ENCODE data around the gene CD82. TPM values are rescaled to one million over a fixed set of nuclear protein-coding genes. Genes with fewer than 3 reads are reported as not detected.

The CD82 gene
- total and polyA plus RNA-seq, 12 donors, result 18.5 to 70.4 (median 35.2) TPM

GRCh38 chr11:44622190-44622650, 56.8 kb downstream of the CD82 start:
- intact Hi-C loops (cut with DNase I), result loop anchor here (1.0 to 10.0 kb wide), 8 partner anchors 103 to 485 kb away; partner anchors contain the start of gene TSPAN18 (in 4 of the 10)
- WGBS, 2 donors, result 86 to 95% methylated on average over 4 of the region's 4 CpGs
- Histone ChIP-seq H3K4me1 (peaks cover 12 to 48% (median 37%) of the 10 kb centered on the region in 9 donors), H3K27ac (peak overlapping the region in 1 of 10 donors; percentile 2), H3K36me3 (peaks cover 0 to 22% (median 0%) of the 10 kb centered on the region in 9 donors), H3K4me3 (no peak overlapping the region), H3K27me3 (no peaks in the 10 kb centered on the region), H3K9me3 (peaks cover 0 to 8% (median 0%) of the 10 kb centered on the region in 11 donors)
- peak in 1 of 8 donors; percentile 11 for ATAC-seq
- peak in 1 of 2 donors; percentile 5 for DNase-seq
- no peak for TF ChIP-seq CTCF (IDR thresholded peaks at IDR 0.05)

- peak in 1 of 2 donors; percentile 3 for DNase-seq
- Histone ChIP-seq H3K36me3 (peaks cover 0 to 16% (median 0%) of the 10 kb centered on the region in 9 donors), H3K9me3 (peaks cover 0 to 8% (median 0%) of the 10 kb centered on the region in 11 donors), H3K4me1 (peaks cover 12 to 53% (median 43%) of the 10 kb centered on the region in 9 donors), H3K27me3 (no peaks in the 10 kb centered on the region), H3K27ac (peak overlapping the region in 4 of 10 donors; percentile 37 to 60 (median 52)), H3K4me3 (no peak overlapping the region)
- ATAC-seq, result no peak
- intact Hi-C loops (cut with DNase I), result loop anchor here (1.0 to 10.0 kb wide), 8 partner anchors 102 to 485 kb away; partner anchors contain the start of gene TSPAN18 (in 4 of the 10)
- no peak for TF ChIP-seq CTCF (IDR thresholded peaks at IDR 0.05)
- 78 to 82% methylated on average over 11 of the region's 11 CpGs for WGBS, 2 donors
Measured at GRCh38 chr11:44622721-44623258, 57.3 kb downstream of the CD82 start.

- intact Hi-C loops (cut with DNase I), result loop anchor here (5.0 to 10.0 kb wide), 7 partner anchors 101 to 484 kb away; partner anchors contain the start of gene TSPAN18 (in 4 of the 10)
- WGBS, 2 donors, result 36 to 37% methylated on average over 10 of the region's 10 CpGs
- DNase-seq, result peak in 1 of 2 donors; percentile 2
- peaks cover 0 to 8% (median 0%) of the 10 kb centered on the region in 11 donors for H3K9me3 ChIP-seq
- peak overlapping the region in 8 of 10 donors; percentile 10 to 65 (median 52) for H3K27ac ChIP-seq
- no peak for TF ChIP-seq CTCF (IDR thresholded peaks at IDR 0.05)
- H3K36me3 ChIP-seq, result peaks cover 0 to 11% (median 0%) of the 10 kb centered on the region in 9 donors
- H3K4me1 ChIP-seq, result peaks cover 12 to 59% (median 48%) of the 10 kb centered on the region in 9 donors
- no peaks in the 10 kb centered on the region for H3K27me3 ChIP-seq
- peak; percentile 9 to 53 (median 30) for ATAC-seq
- no peak overlapping the region for H3K4me3 ChIP-seq
Measured at GRCh38 chr11:44623341-44623730, 57.9 kb downstream of the CD82 start.

- no peak for TF ChIP-seq CTCF (IDR thresholded peaks at IDR 0.05)
- DNase-seq (no peak), ATAC-seq (peak in 7 of 8 donors; percentile 2 to 50 (median 20))
- Histone ChIP-seq H3K27ac (peak overlapping the region in 8 of 10 donors; percentile 10 to 65 (median 52)), H3K36me3 (peaks cover 0 to 5% (median 0%) of the 10 kb centered on the region in 9 donors), H3K4me3 (no peak overlapping the region), H3K9me3 (peaks cover 0 to 8% (median 0%) of the 10 kb centered on the region in 11 donors), H3K4me1 (peaks cover 12 to 64% (median 54%) of the 10 kb centered on the region in 9 donors), H3K27me3 (no peaks in the 10 kb centered on the region)
- intact Hi-C loops (cut with DNase I), result loop anchor here (5.0 to 10.0 kb wide), 7 partner anchors 101 to 483 kb away; partner anchors contain the start of gene TSPAN18 (in 4 of the 10)
- WGBS, 2 donors, result 40% methylated on average over 8 of the region's 8 CpGs
Measured at GRCh38 chr11:44623731-44624491, 58.4 kb downstream of the CD82 start.

All from heart right ventricle (tissue), 16 donors.